H54 (cell line): ENCODE measurements around the gene MADD.
"Not testable (repeated sequence)": the region's sequence is repeated elsewhere in the genome, so short reads cannot be mapped to it uniquely, and the experiment has no call there.

ENCODE experiments used
- DNase-seq: peaks from one replicate; pipeline ENCODE4 v3.0.0; 2011; ENCODE audit warnings: low spot score, mixed read lengths; ENCODE audit not compliant: insufficient read length
- FAIRE-seq: peaks from 3 replicates; lab custom pipeline; 2011; peaks lifted over from hg19 to GRCh38; lab: Jason Lieb, UNC
- POLR2A ChIP-seq: IDR thresholded peaks from 2 replicates; pipeline ENCODE4 v1.6.1; 2011; ENCODE audit warnings: low read depth, mild to moderate bottlenecking, low read length

The MADD gene

GRCh38 chr11:47305734-47306483 is 36.0 kb downstream of the MADD start:
- FAIRE-seq (no peak), DNase-seq (no peak)

GRCh38 chr11:47306484-47306844 is 36.5 kb downstream of the MADD start:
- FAIRE-seq (no peak), DNase-seq (no peak)
- TF ChIP-seq POLR2A = no peak

More at GRCh38 chr11:47305734-47306483, 36.0 kb downstream of the MADD start:
- TF ChIP-seq POLR2A = no peak

GRCh38 chr11:47308050-47308823 is 38.3 kb downstream of the MADD start:
- no peak for TF ChIP-seq POLR2A
- DNase-seq (no peak), FAIRE-seq (no peak)

- no peak for FAIRE-seq
- no peak for DNase-seq
Measured at GRCh38 chr11:47314992-47315391, 45.1 kb downstream of the MADD start.

GRCh38 chr11:47316501-47316900 is 46.6 kb downstream of the MADD start:
- not testable (repeated sequence) for FAIRE-seq

More at GRCh38 chr11:47314992-47315391, 45.1 kb downstream of the MADD start:
- no peak for TF ChIP-seq POLR2A

GRCh38 chr11:47317064-47317828 is 47.3 kb downstream of the MADD start:
- no peak for TF ChIP-seq POLR2A
- no peak for FAIRE-seq

More at GRCh38 chr11:47316501-47316900, 46.6 kb downstream of the MADD start:
- not testable (repeated sequence) for DNase-seq

DNA sequence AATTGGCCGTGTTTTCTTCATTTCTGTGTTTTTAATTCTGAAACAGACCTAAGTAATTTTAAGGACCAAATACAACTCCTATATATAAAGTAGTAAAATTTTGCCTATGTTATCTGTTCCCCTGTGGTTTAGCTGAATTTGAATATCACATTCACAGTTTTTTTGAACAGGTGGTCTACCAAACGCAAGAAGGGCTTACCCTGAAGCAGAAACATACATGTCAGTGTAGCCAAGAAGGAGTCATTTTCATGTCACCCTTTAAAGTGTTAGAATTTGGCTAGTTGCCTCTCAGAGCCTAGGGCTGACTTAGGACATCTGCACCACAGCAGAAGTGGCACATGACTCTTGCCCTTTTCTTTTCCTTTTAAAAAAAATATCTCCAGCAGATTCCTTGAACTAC is 48.2 kb downstream of the MADD start:
- TF ChIP-seq POLR2A = no peak
- no peak for FAIRE-seq
- no peak for DNase-seq

More at GRCh38 chr11:47317064-47317828, 47.3 kb downstream of the MADD start:
- no peak for DNase-seq

- TF ChIP-seq POLR2A = no peak
- DNase-seq = no peak
- no peak for FAIRE-seq
Measured at GRCh38 chr11:47324520-47324919, 54.6 kb downstream of the MADD start.

DNA sequence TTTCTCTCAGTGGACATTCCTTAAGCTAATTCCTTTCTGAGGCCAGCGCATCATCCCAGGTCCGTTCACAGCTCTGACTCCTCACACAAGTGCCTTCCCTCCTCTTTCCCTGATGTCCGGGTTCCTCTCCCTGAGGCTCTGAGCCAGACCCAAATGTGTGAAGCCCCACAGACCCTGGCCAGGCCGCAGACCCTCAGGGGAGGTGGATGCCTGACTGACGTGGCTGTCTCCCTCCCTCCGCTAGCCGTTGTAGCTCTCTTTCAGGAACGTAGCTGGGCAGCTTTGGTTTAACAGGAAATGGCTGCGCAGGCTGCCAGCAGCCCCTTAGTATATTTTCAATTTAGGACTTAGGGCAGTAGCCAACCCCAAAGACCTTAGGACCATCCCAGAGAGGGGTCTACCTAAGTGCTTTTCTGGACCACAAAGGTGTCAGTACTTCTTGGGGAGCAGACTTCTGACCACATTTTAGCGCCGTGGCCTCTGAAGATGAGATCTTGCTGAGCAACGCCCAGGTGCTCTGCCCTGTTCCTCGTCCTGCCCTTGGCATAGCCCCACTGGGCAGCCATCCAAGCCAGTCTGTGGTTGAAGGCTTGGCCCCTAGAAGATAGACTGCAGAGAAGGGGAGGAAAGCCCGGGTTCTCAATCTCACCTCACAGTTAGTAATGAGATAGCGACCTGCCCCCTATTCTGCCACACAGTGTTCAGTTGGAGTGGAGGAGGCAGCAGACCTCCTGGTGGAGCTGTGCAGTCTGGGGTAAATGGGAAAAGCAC is 55.5 kb downstream of the MADD start:
- FAIRE-seq = no peak
- no peak for DNase-seq
- no peak for TF ChIP-seq POLR2A

DNA sequence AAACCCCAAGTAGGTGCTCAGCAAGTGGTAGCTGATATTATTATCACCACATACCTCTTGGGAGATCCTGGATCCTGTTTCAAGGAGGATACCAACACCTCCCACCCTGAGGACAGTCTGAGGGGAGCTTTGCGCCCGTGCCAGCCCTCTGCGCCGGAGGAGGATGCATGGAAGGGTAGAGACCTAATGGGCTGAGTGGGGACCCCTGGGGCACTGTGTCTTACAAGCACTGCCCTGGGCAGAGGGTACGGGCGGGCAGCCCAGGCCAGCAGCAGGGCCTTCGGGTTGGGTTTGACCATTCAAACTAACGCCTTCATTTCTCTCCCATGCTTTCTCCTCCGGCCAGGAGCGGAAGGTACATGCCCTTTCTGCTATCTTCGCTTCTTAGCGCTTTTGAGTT is 56.3 kb downstream of the MADD start:
- DNase-seq = no peak
- no peak for FAIRE-seq
- no peak for TF ChIP-seq POLR2A

- DNase-seq = no peak
- no peak for TF ChIP-seq POLR2A
- FAIRE-seq = no peak
Measured at GRCh38 chr11:47327025-47327424, 57.1 kb downstream of the MADD start.

DNA sequence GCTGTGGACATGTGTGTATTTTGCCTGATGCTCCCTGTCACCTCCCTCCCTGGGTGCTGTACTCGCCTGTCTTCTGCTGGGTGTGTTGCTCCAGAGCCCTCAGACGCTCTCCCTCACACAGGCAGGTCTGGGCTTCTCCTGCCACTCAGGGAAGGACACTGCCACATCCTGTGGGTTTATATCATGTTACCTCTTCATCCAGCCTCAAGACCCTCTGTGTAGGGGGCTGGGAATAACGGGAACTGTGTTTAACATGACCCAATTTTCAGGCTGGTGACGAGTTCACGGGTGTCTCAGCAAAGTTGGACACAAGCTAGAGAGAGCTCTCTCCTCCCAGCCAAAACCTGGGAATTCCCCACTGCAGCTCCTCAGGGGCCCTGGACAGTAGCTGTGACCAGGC is 58.0 kb downstream of the MADD start:
- FAIRE-seq (no peak), DNase-seq (no peak)
- no peak for TF ChIP-seq POLR2A
